Measurements from ENCODE around the gene COL23A1. TPM values are rescaled to one million over a fixed set of nuclear protein-coding genes. Genes with fewer than 3 reads are reported as not detected.

Gene COL23A1
- total and polyA plus RNA-seq, 2 of the 8 experiments (the other 6 are each of a cell fraction or from before 2014, with no cell fraction given) = 3.1 to 4.7 TPM

GRCh38 chr5:178386336-178386931 lies 203.8 kb downstream of the COL23A1 start:
- FAIRE-seq = no peak
- POLR2A ChIA-PET (ENCODE audit: partially characterized antibody) = interaction anchor here (1.0 kb wide), 1 partner anchor 182 kb away, joined by 3 read pairs; no protein-coding TSS in a partner anchor
- TF ChIP-seq ZNF274 (IDR thresholded peaks at IDR 0.05; ENCODE audit: borderline replicate concordance, extremely low read depth, low read length) = no peak
- TF ChIP-seq CEBPB (IDR thresholded peaks at IDR 0.05; ENCODE audit: low read depth, low read length) = no peak
- no peak for TF ChIP-seq SP2 (IDR thresholded peaks at IDR 0.05; ENCODE audit: low read length)
- no peak for TF ChIP-seq RBBP5 (IDR thresholded peaks at IDR 0.05; ENCODE audit: borderline replicate concordance, low read depth, low read length)
- no peak for TF ChIP-seq POLR2A (IDR thresholded peaks at IDR 0.05; ENCODE audit: control extremely low read depth in 1 of 2, low read depth in 2 of 2, low read length in 2 of 2)
- no peak for TF ChIP-seq HDAC2 (IDR thresholded peaks at IDR 0.05; ENCODE audit: borderline replicate concordance in 1 of 2, low read depth in 2 of 2, low read length in 2 of 2)
- no peak for TF ChIP-seq JUND (IDR thresholded peaks at IDR 0.05; ENCODE audit: low read length)
- no peak for TF ChIP-seq JUN (IDR thresholded peaks at IDR 0.05; ENCODE audit: low read depth, low read length)
- no peak for TF ChIP-seq EGR1 (IDR thresholded peaks at IDR 0.05; ENCODE audit: borderline replicate concordance, low read depth, low read length)
- TF ChIP-seq NRF1 (IDR thresholded peaks at IDR 0.05; ENCODE audit: low read depth, low read length) = no peak
- no peak for TF ChIP-seq KDM5A (IDR thresholded peaks at IDR 0.05; ENCODE audit: low read length)
- TF ChIP-seq YY1 (IDR thresholded peaks at IDR 0.05; ENCODE audit: low read depth, low read length) = no peak
- TF ChIP-seq TEAD4 (IDR thresholded peaks at IDR 0.05; ENCODE audit: low read depth, low read length) = no peak
- no peak for TF ChIP-seq RAD21 (IDR thresholded peaks at IDR 0.05 in 1 of 2, conservative IDR thresholded peaks at IDR 0.05 in 1 of 2; ENCODE audit: low read depth in 2 of 2, low read length in 2 of 2)

More at GRCh38 chr5:178386336-178386931, 203.8 kb downstream of the COL23A1 start:
- Histone ChIP-seq H2BK15ac (ENCODE audit: low read length) (no peak overlapping the region; the same call in 1 of the 2 replicates), H3K14ac (ENCODE audit: insufficient read length) (no peak overlapping the region), H2AK5ac (ENCODE audit: low read depth, low read length) (no peak overlapping the region; the same call in 1 of the 2 replicates), H2BK120ac (replicated peaks; ENCODE audit: low read depth, low read length) (no peak overlapping the region), H3K9ac (replicated peaks in 1 of 4; ENCODE audit: extremely low read depth in 1 of 4, low read depth in 3 of 4, low read length in 3 of 4) (no peak overlapping the region; a peak in 1 of 7 replicates), H3K4me3 (ENCODE audit: extremely low read depth in 1 of 4, insufficient read depth in 2 of 4, low read depth in 3 of 4, low read length in 4 of 4) (no peak overlapping the region), H3K4me2 (ENCODE audit: insufficient read depth in 1 of 2, low read depth in 2 of 2, low read length in 2 of 2) (no peak overlapping the region), H3K27me3 (replicated peaks in 1 of 4; ENCODE audit: control insufficient read depth in 3 of 4, extremely low read depth in 1 of 4, insufficient read depth in 3 of 4, low read length in 3 of 4) (no peaks in the 10 kb centered on the region; a peak in 1 of 7 replicates), H2AFZ (ENCODE audit: low read length) (no peak overlapping the region), H3K56ac (replicated peaks; ENCODE audit: insufficient read length, low read depth, low read length) (no peak overlapping the region), H3K79me1 (ENCODE audit: low read depth, low read length) (no peaks in the 10 kb centered on the region), H4K5ac (ENCODE audit: insufficient read length, low read depth, low read length) (no peak overlapping the region), H2BK5ac (ENCODE audit: low read depth, low read length) (no peak overlapping the region; the same call in 1 of the 2 replicates), H4K8ac (ENCODE audit: extremely low read depth, insufficient read depth, low read length) (no peak overlapping the region), H3K4ac (replicated peaks; ENCODE audit: insufficient read length, low read depth, low read length) (no peak overlapping the region), H3K23me2 (ENCODE audit: low read depth, low read length) (no peaks in the 10 kb centered on the region), H4K91ac (replicated peaks; ENCODE audit: insufficient read length, low read length) (no peak overlapping the region), H3K9me3 (ENCODE audit: insufficient read depth in 2 of 2, low read depth in 1 of 2, low read length in 1 of 2) (no peaks in the 10 kb centered on the region), H3K36me3 (ENCODE audit: control insufficient read depth in 2 of 4, insufficient read depth in 4 of 4, low read length in 3 of 4) (no peaks in the 10 kb centered on the region), H2BK12ac (ENCODE audit: low read depth, low read length) (no peak overlapping the region), H3K4me1 (replicated peaks in 1 of 4; ENCODE audit: control insufficient read depth in 3 of 4, insufficient read depth in 4 of 4, low read length in 3 of 4) (peaks cover 0 to 24% (median 10%) of the 10 kb centered on the region in 4 experiments; a peak in 5 of 7 replicates), H4K20me1 (replicated peaks in 1 of 2; ENCODE audit: control insufficient read depth in 1 of 2, insufficient read depth in 2 of 2, low read length in 2 of 2) (no peaks in the 10 kb centered on the region), H3K18ac (ENCODE audit: extremely low read depth, low read length) (no peak overlapping the region; the same call in 1 of the 2 replicates), H3K23ac (ENCODE audit: insufficient read length) (no peak overlapping the region), H2BK20ac (ENCODE audit: low read length) (no peak overlapping the region), H3K79me2 (ENCODE audit: control insufficient read depth in 1 of 2, insufficient read depth in 2 of 2, low read length in 2 of 2) (no peaks in the 10 kb centered on the region), H3K27ac (ENCODE audit: low read depth, low read length) (no peak overlapping the region)
- no peak for DNase-seq (ENCODE audit: low read depth in 1 of 2, low spot score in 2 of 2)
- CTCF ChIA-PET (ENCODE audit: partially characterized antibody) = interaction anchor here (0.8 to 2.5 kb wide), 10 partner anchors 29 to 165 kb away, joined by 3 to 10 read pairs (median 3); no protein-coding TSS in a partner anchor
- WGBS, 2 experiments (ENCODE audit: extremely low coverage in 1 of 2, insufficient coverage in 1 of 2, insufficient read length in 1 of 2, insufficient replicate concordance in 2 of 2, low coverage in 1 of 2, low lambda C conversion rate in 2 of 2, missing lambda C conversion rate in 1 of 2) = 94% methylated on average over 20 of the region's 20 CpGs; no CpG with 5 or more reads in 1 of the 2 experiments

All from H1 (cell line).